Chondrocyte (in vitro differentiated cells): Measurements from ENCODE around the gene NHSL2. TPM values are rescaled to one million over a fixed set of nuclear protein-coding genes. Genes with fewer than 3 reads are reported as not detected.

Experiments
- DNase-seq: peaks from one replicate; pipeline ENCODE4 v3.0.0; 2021; ENCODE audit warnings: mixed read lengths, low spot score
- H3K27ac Mint-ChIP-seq: one replicate; pipeline ENCODE4 v1.8.0; 2021; ENCODE audit warnings: mild to moderate bottlenecking, moderate library complexity, mixed read lengths; ENCODE audit not compliant: unreplicated experiment
- H3K27me3 Mint-ChIP-seq: 2 replicates; pipeline ENCODE4 v1.8.0; 2021; ENCODE audit warnings: low read depth, mixed read lengths
- H3K36me3 Mint-ChIP-seq: 2 replicates; pipeline ENCODE4 v1.8.0; 2021; ENCODE audit warnings: low read depth, mixed read lengths
- H3K4me1 Mint-ChIP-seq: 2 replicates; pipeline ENCODE4 v1.8.0; 2021; ENCODE audit warnings: low read depth, mild to moderate bottlenecking, mixed read lengths
- H3K4me3 Mint-ChIP-seq: one replicate; pipeline ENCODE4 v1.8.0; 2021; ENCODE audit warnings: mild to moderate bottlenecking, moderate library complexity, mixed read lengths; ENCODE audit not compliant: unreplicated experiment
- H3K9me3 Mint-ChIP-seq: 2 replicates; pipeline ENCODE4 v1.8.0; 2021; ENCODE audit warnings: low read depth, mixed read lengths
- CTCF ChIP-seq: fragments of 200-600 bp; sonication (generic); IDR thresholded peaks from 2 replicates; pipeline ENCODE4 v1.5.0; 2021; ENCODE audit warnings: antibody characterized with exemption, mild to moderate bottlenecking, moderate library complexity
- total RNA-seq: library from RNA; stranded (reverse); gene quantifications from 3 replicates; pipeline ENCODE4 v1.2.1, GENCODE V29; 2021

Gene NHSL2
- total RNA-seq, 1 donor from 2014 or later, result 2.1 TPM

- no peaks in the 10 kb centered on the region for H3K36me3 Mint-ChIP-seq
- no peak for TF ChIP-seq CTCF
- DNase-seq, result no peak
- no peak overlapping the region for H3K4me3 Mint-ChIP-seq
- no peaks in the 10 kb centered on the region for H3K4me1 Mint-ChIP-seq
- H3K9me3 Mint-ChIP-seq, result peaks cover 3% of the 10 kb centered on the region
- H3K27ac Mint-ChIP-seq, result no peak overlapping the region
- H3K27me3 Mint-ChIP-seq, result no peaks in the 10 kb centered on the region
Observed at GRCh38 chrX:72078411-72078810, 167.8 kb downstream of the NHSL2 start.

- Mint-ChIP-seq H3K4me3 (no peak overlapping the region), H3K4me1 (no peaks in the 10 kb centered on the region), H3K27ac (no peak overlapping the region), H3K27me3 (no peaks in the 10 kb centered on the region), H3K36me3 (no peaks in the 10 kb centered on the region), H3K9me3 (peaks cover 3% of the 10 kb centered on the region)
- no peak for DNase-seq
- TF ChIP-seq CTCF, result no peak
Observed at GRCh38 chrX:72079607-72080006, 169.0 kb downstream of the NHSL2 start.

- no peaks in the 10 kb centered on the region for H3K36me3 Mint-ChIP-seq
- no peaks in the 10 kb centered on the region for H3K27me3 Mint-ChIP-seq
- TF ChIP-seq CTCF, result no peak
- H3K9me3 Mint-ChIP-seq, result peaks cover 3% of the 10 kb centered on the region
- no peak for DNase-seq
- H3K4me1 Mint-ChIP-seq, result no peaks in the 10 kb centered on the region
- H3K4me3 Mint-ChIP-seq, result no peak overlapping the region
- H3K27ac Mint-ChIP-seq, result no peak overlapping the region
Observed at GRCh38 chrX:72080150-72080549, 169.5 kb downstream of the NHSL2 start.

DNA sequence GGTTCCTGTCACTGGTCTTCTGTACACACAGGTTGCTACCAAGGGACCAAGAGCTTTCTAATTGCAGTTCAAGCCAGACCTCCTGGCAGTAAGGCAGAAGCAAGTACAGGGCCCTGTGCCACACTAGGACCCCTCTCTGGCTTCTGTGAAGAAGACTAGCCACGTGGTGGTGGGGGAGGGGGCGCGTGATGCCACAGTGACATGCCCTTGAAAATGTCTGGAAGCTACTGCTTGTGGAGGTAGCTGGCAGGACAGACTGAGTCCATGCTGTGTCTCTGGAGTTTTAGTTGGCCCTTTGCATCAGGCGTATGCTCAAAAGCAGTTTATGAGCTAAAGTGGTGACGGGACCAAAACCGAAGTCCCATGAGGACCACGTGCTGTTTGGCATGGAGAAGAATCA is 170.2 kb downstream of the NHSL2 start:
- Mint-ChIP-seq H3K4me1 (no peaks in the 10 kb centered on the region), H3K36me3 (no peaks in the 10 kb centered on the region), H3K9me3 (peaks cover 3% of the 10 kb centered on the region)

DNA sequence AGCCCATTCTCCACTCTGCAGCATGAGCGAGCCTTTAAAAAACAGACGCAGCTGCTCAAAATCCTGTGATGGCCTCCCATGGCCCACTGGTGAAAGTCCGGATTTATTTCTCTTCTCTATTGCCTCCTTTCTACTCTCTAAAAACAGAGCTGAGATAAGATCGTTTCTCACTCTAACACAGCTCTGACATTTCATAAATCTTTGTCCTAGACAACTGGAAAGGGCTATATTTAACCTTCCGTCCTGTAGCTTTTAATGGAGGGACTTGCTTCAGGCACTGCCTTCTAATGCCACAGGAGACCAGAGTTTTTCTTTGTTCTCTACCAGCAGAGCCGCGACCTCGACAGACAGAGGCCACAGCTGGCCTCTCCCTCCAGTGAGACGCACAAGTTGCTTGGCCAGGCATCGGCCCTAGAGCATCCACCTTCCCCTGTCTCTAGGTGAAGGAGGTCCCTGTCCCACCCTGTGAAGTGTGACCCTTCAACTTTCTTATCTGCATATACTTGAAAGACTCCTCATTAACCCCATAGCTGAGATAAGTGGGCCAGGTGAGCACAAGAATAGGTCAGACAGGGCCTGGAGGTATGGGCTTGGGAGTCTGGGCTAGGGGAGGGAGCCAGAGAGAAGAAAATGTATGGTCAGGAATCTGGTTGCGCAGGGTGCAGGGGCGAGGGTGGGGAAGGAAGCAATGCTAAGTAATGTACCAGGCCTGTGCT is 171.1 kb downstream of the NHSL2 start:
- H3K9me3 Mint-ChIP-seq, result peaks cover 3% of the 10 kb centered on the region
- H3K27me3 Mint-ChIP-seq, result no peaks in the 10 kb centered on the region
- DNase-seq, result no peak
- TF ChIP-seq CTCF, result no peak
- no peak overlapping the region for H3K27ac Mint-ChIP-seq
- H3K4me3 Mint-ChIP-seq, result no peak overlapping the region
- H3K4me1 Mint-ChIP-seq, result no peaks in the 10 kb centered on the region
- no peaks in the 10 kb centered on the region for H3K36me3 Mint-ChIP-seq

More for the DNA sequence above, 170.2 kb downstream of the NHSL2 start:
- DNase-seq, result no peak
- H3K27me3 Mint-ChIP-seq, result no peaks in the 10 kb centered on the region
- TF ChIP-seq CTCF, result no peak
- H3K4me3 Mint-ChIP-seq, result no peak overlapping the region
- H3K27ac Mint-ChIP-seq, result no peak overlapping the region
